HTERT RPE-1 (cell line): Measurements from ENCODE around the gene SNX30.
"Not testable (repeated sequence)": the region's sequence is repeated elsewhere in the genome, so short reads cannot be mapped to it uniquely, and the experiment has no call there.

ENCODE experiments used
- in situ Hi-C: fragments of 300-500 bp; cut with MboI; formaldehyde crosslinking; loops from 4 replicates; pipeline ENCODE4 v1.14.3; 2020; ENCODE audit warnings: low sequenced_read_pairs

Gene SNX30, protein sequence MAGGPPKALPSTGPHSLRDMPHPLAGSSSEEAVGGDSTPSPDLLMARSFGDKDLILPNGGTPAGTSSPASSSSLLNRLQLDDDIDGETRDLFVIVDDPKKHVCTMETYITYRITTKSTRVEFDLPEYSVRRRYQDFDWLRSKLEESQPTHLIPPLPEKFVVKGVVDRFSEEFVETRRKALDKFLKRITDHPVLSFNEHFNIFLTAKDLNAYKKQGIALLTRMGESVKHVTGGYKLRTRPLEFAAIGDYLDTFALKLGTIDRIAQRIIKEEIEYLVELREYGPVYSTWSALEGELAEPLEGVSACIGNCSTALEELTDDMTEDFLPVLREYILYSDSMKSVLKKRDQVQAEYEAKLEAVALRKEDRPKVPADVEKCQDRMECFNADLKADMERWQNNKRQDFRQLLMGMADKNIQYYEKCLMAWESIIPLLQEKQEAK

DNA sequence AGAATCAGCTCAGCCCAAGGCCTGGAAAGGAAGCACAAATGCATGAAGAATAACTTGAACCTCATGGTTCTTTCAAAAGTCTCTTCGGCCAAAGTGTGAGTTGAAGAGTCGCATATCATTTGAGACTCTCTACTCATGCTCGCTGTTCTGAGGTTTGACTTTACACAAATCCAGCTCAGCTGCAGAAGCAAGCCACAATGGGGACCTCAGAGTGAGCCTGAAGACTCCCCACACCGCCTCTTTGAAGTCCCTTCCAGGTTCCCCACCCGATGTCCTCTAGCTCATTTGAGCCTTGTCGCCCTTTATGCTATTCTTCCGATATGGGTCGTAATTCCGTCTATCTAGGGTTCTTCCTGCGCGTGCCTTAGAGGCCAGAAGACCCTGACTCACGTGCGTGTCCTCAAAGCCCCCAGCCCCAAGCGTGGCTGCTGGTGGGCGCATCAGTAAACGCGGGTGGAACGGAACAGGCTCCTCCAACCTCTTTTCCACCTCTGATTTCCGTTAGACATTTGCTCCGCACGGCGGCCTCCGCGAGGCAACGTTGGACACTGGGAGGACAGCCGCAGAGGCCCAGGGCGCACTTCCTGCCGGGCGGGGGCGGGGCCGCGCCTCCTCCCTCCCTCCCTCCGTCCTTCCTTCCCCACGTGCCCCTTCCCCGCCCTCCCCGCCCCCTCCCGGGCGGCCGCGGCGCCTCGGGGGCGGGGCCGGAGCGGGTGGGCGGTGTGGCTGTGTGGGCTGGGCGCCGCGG lies at the start of gene SNX30:
Gene SNX30 (plus strand): TSS at position 745 of the 748 bp plus-strand sequence. CDS start 242 bp downstream, outside the sequence.
- in situ Hi-C loops: no loop called here

DNA sequence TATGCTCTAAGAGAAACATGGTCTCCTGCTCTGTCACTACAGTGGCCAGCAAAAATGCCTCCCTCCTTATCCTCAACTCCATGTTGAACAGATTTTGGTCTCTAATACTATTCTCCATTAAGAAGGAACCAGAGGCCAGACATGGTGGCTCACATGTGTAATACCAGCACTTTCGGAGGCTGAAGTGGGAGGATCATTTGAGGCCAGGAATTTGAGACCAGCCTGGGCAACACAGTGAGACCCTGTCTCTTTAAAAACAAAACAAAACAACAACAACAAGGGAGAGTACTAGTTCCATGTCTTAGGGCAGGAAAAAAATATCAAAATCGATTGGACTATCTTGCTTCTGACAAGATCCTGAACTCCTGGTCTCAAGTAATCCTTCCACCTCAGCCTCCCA lies 47.3 kb upstream of the SNX30 start:
- in situ Hi-C loops: no loop called here

DNA sequence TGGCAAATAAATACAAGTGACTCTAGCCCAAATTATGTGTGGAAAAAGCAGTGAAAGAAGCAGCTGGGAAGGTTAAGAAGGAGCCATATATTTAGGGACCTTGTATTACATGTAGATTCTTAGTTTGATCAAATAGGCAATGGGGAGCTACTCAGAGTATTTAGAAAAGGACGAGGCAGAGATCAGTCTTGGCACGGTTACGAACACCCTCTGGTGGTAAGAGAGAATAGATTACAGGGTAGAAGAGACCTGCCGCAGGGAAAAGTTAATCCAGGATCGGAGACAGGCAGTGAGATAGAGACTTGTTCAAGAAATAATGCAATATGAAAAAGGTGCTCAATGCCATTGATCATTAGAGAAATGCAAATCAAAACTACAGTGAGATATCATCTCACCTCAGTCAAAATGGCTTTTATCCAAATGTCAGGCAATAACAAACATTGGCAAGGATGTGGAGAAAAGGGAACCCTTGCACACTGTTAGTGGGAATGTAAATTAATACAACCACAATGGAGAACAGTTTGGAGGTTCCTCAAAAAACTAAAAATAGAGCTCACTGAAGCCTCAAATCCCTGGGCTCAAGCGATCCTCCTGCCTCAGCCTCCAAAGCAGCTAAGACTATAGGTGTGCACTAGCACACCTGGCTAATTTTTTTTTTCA lies 44.7 kb upstream of the SNX30 start:
- in situ Hi-C loops: no loop called here

DNA sequence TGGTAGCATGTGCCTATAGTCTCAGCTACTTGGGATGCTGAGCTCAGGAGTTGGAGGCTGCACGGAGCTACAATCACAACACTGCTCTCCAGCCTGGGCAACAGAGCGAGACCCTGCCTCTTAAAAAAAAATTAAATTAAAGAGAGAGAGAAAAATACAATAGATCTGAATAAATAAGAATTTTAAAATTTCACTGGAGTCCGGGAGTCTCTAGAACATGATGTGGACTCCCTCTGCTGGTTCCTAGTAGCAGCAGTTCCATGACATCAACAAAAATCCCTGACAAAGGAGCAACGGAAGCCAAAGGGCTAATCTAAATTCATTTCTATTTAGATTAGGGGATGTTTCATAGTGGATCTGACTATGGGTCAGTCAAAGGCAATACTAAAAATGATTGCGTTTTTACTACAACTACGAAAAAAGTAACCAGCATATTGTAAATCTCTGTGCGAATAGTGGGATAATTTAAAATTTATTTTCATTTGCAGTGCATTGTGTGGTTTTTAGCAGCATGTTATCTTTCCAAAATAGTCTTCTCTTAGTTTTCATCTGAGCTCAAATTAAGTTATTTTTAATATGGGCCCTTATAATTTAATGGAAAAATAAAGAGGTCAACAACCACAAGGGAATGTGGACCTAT lies 39.4 kb upstream of the SNX30 start:
- in situ Hi-C loops: no loop called here

DNA sequence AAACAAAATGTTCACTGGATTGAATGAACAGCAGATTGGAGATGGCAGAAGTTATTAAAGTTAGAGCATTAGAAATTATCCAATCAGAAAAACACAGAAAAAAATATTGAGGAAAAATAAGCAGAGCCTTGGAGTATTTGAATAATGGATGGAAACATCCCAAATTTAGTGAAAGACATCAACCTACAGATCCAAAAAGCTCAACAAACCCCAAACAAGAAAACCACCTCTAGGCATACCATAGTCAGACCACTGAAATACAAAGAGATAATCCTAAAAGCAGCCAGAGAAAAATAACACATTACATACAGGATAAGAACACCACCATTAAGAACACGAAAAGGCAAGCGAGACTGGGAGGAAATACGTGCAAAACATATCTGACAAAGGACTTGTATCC lies 37.9 kb upstream of the SNX30 start:
- in situ Hi-C loops: no loop called here

DNA sequence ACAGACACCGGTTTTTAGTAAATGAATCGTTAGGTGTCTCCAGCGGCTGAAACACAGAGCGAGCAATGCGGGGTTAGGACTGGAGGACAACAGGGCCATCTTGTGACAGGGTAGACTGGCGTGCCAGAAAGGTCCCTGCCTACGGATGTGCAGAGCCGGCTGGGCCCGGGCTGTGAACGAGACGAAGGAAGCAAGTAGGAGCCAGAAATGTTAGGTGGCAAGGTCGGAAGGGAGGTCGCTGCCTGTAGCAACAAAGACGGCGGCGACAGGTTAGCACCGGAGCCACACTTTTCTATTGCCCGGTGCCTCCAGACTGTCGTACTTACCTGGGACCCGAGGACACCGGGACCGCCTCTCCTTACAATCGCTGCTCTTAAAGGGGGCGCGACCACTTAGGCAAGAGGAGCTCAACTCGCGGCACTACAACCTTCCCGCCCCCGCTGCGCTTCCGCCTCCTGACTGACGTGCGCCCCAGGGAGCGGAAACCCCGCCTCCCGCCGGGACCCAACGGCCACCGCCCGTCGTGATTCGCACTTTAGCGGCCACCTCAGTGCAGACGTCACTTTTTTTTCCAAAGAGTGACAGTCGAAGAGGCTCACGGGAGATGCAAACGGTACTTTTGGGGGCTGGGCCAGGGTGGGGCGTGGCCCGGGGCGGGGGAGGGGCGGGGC lies 32.8 kb upstream of the SNX30 start, which contains the start of gene INIP:
Gene INIP (minus strand): TSS at position 457 of the 671 bp plus-strand sequence. CDS start 1,632 bp downstream, outside the sequence.
- in situ Hi-C loops: no loop called here

DNA sequence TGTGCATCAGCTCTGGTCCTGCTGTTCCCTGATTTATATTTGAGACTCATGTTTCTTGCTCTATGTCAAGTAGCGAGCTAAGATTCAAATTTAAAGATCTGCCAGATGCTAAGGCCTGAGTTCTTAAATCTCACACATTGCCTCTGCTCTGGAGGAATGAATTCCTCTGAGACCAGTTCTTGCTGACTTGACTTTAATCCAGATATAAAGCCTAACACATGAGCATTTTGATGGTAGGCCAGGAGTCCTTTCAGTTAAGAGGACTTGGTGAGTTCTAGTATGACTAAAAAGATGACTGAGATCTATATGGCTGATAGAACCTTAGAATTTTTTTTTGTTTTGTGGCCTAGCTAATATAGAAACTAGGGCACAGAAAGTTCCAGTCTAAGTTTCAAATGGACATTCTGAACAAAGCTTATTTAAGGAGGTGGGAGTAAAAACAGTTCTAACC lies 31.3 kb upstream of the SNX30 start:
- in situ Hi-C loops: no loop called here

DNA sequence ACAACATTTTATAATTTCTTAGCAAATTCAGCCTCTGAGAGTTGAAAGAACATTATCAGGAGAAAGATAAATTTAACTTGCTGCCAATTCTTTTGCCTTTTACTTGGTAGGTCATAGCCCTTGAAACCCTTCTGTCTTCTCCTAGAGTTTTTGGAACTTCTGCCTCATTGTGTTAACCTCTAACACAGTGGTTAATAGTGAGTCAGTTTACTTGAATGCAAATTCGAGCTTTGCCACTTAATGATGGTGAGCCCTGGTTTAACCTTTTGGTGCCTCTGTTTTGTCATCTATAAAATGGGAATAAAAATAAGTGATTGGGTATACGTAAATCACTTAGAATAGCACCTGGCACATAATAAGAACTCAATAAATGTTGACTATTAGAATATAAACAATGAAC lies 30.9 kb upstream of the SNX30 start:
- in situ Hi-C loops: no loop called here

DNA sequence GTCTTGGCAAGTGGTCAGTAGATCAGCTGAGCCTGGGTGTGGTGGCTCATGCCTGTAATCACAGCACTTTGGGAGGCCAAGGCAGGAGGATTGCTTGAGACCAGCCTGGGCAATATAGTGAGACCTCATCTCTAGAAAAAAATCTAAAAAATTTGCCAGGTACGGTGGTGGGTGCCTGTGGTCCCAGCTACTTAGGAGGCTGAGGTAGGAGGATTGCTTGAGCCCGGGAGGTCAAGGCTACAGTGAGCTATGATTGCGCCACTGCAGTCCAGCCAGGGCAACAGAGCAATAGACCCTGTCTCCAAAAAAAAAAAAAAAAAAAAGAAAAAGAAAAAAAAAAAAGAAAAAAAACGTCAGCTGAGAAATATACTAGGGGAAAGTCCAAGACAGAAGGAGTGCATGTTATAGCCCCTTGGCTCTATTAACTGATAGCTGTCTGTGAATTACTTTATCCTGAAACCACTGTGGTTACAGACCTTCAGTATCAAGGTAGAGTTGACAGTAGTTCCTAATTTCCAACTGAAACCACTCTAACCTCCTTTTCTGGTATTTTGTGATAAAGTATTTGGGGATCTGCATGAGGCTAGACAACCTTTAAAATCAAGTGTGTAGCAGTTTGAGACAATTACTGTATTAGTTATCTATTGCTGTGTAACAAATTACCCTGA lies 30.3 kb upstream of the SNX30 start:
- in situ Hi-C loops: no loop called here

DNA sequence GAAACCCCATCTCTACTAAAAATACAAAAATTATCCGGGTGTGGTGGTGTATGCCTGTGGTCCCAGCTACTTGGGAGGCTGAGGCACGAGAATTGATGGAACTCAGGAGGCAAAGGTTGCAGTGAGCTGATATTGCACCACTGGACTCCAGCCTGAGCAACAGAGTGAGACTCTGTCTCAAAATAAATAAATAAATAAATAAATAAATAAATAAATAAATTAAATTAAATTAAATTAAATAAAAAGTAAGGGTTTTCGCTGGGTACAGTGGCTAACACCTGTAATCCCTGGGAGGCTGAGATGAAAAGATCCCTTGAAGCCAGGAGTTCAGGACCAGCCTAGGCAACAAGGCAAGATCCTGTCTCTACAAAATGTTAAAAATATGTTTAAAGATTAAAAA lies 27.8 kb upstream of the SNX30 start:
- in situ Hi-C loops: not testable (repeated sequence)

DNA sequence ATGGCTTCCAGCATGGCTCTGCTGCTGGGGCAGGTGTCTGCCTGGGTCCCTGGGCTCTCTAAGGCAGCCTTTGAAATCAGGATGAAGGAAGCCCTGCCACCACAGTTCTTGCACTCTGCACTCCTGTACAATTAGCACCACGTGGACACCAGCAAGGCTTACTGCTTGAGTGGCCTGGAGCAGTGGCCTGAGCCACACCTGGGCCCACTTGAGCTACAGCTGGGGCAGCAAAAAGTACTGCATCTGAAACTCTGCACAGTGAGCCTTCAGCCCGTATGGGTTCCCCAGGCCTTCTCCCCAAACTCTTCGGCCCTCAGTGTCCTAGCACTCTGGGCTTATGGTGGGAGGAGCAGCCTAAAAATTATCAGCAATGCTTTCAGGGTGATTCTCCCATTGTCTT lies 24.6 kb upstream of the SNX30 start:
- in situ Hi-C loops: no loop called here

DNA sequence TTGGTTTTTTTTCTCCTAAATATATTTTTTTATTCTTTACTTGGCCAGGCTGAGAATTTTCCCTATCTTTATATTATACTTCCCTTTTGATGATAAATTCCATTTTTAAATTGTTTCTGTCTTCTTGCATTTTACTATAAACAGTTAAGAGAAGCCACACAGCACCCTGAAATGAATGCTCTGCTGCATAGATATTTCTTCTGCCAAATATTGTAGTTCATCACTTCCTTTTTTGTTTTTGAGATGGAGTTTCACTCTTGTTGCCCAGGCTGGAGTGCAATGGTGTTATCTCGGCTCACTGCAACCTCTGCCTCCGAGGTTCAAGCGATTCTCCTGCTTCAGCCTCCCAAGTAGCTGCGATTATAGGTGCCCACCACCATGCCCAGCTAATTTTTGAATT lies 24.1 kb upstream of the SNX30 start:
- in situ Hi-C loops: no loop called here

DNA sequence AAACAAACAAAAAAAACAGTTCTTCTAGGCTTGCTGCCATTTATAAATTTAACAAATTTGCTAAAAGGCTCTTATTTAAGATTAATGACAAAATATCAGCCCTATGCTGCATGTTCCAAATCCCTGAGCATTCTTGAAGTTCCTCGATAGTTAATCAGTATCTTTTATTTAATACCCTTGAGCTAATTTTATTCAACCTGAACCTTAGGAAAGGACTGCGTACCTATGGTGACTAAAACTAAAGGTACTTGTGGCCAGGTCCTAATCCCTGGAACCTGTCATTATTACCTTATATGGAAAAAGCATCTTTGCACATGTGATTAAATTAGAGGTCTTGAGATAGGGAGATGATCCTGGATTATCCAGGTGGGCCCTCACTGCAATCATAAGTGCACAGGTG lies 22.2 kb upstream of the SNX30 start:
- in situ Hi-C loops: no loop called here

DNA sequence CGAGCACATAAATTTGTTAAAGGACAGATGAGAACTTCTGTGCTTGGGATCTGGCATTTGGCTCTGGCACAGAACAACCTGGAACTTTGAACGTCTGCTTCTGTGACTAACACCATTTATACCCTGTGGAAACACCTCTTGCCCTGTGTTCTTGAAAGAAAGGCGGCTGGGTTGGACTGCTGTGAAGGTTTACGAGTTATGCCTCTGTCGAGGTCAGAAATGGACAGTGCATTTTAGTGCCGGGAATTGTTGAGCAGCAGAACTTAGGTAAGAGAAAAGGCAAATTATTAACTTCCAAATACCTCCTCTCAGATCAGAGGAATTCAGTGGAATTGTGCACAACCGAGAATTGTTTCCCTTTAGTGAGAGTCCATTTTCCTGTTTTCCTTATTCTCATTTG lies 18.6 kb upstream of the SNX30 start:
- in situ Hi-C loops: no loop called here

DNA sequence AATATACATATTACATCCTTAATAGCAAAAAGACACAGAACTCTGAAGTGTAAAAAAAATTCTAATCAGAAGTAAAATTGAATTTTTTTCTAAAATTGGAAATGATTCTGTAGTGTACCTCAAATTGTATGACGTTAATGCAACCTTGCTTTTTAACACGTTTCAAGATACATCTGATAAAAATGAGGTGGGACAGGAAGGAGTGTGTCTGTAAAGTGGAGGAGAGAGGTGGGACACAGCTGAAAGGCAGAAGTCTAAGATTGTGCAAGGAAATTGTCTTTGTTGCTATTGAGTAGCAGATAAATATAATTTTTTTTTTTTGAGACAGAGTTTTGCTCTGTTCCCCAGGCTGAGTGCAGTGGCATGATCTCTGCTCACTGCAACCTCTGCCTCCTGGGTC lies 15.7 kb upstream of the SNX30 start:
- in situ Hi-C loops: no loop called here

DNA sequence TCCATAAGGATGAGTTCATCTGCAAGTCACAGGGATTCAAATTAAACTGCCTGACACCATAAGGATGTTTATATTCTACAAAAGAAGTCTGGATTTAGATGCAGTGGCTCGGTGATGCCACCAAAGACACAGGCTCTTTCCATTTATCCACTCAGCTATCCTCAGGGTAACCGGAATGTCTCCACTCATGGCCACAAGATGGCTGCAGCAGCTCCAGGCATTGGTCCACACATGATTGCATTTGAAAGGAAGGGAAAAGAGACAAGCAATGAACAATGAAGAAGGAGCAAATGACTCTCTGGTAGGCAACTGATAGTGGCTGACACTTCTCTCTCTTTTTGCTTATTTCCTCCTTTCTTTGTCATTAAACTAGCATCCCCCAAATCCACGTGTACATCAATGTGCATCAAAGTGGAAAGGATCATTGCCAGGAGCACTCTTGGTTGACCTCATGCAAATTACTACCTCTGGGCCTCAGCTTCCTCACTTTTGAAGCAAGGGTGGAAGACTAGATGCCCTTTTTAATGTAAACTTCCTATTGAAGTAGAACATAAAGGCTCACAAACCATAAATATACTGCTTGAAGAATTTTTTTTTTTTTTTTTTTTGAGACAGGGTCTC lies 7.2 kb upstream of the SNX30 start:
- in situ Hi-C loops: no loop called here

DNA sequence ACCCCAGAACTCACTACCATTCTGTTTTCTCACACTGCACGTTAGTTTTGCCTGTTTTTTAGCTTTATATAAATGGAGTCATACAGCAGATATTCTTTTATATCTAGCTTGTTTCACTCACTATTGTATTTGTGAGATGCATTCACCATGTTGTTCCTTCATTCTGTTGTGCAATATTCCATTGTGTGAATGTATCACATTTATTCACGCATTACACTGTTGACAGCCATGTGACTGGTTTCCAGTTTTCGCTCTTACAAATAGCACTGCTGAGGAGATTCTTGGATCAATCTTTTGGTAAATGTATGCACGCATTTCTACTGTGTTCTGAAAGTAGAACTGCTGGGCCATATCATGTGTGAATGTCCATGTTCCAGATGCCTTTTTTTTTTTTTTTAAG lies 6.4 kb upstream of the SNX30 start:
- in situ Hi-C loops: no loop called here

DNA sequence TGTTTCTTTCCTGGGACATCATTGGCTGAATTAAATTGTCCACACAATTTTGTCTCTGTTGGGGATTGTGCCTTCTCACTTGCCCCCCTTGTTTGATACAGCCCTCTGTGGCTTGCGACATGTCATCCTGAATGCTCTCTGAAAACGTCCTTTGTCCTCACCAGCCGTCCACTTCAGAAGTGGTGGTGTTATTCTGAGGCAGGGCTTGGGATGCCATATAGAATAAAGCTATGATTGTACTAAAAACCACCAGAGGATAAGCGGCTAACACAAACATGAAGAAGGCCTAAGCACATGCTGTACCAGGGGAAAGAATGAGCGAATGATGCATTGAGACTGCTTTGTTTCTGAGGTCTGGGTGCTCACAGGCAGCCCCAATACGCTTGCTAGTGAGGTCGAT lies 3.5 kb upstream of the SNX30 start:
- in situ Hi-C loops: no loop called here

DNA sequence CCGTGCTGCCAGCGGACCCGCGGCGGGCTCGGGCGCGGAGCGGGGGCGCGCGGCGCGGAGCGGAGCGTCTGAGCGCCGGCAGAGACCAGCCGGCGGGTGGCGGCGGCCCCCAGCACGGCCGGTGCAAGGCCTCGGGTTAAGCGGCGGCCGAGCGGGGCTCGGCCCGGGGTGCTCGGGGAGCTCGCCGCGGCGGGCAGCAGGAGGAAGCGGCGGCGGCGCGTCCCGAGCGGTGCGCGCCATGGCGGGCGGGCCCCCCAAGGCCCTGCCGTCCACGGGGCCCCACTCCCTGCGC lies 150 bp downstream of the SNX30 start:
- in situ Hi-C loops: no loop called here
